D721Med (cell line): ENCODE results near the gene ESR2.

ENCODE experiments used
- DNase-seq: peaks from one replicate; pipeline ENCODE4 v3.0.0; 2011; ENCODE audit warnings: low spot score; ENCODE audit not compliant: insufficient read length
- FAIRE-seq: peaks from 2 replicates; lab custom pipeline; 2011; peaks lifted over from hg19 to GRCh38; lab: Jason Lieb, UNC
- CTCF ChIP-seq: IDR thresholded peaks from 2 replicates; pipeline ENCODE4 v1.5.1; 2012; ENCODE audit warnings: mild to moderate bottlenecking, control low read depth; ENCODE audit not compliant: insufficient read depth; ENCODE audit errors: missing control alignments

The ESR2 gene

GRCh38 chr14:64246688-64247087, 47.5 kb downstream of the ESR2 start:
- no peak for DNase-seq
- TF ChIP-seq CTCF, result no peak
- no peak for FAIRE-seq

- no peak for FAIRE-seq
These were observed 48.7 kb downstream of the ESR2 start for GRCh38 chr14:64245491-64245890.

GRCh38 chr14:64244279-64244678, 49.9 kb downstream of the ESR2 start:
- FAIRE-seq (no peak), DNase-seq (no peak)
- no peak for TF ChIP-seq CTCF

More at GRCh38 chr14:64245491-64245890, 48.7 kb downstream of the ESR2 start:
- TF ChIP-seq CTCF, result no peak
- no peak for DNase-seq

- FAIRE-seq (no peak), DNase-seq (no peak)
- no peak for TF ChIP-seq CTCF
These were observed 55.5 kb downstream of the ESR2 start for GRCh38 chr14:64238631-64239030.

GRCh38 chr14:64238049-64238448, 56.1 kb downstream of the ESR2 start:
- DNase-seq (no peak), FAIRE-seq (no peak)
- TF ChIP-seq CTCF, result no peak

- no peak for TF ChIP-seq CTCF
- no peak for FAIRE-seq
- DNase-seq, result no peak
These were observed 58.2 kb downstream of the ESR2 start for GRCh38 chr14:64235652-64236640.
